GM18505 (cell line): ENCODE results near the gene KIAA0930.

Experiments
- ATAC-seq: cut with Tn5 transposase; IDR thresholded peaks from one replicate; pipeline ENCODE4 v1.9.1; 2021; ENCODE audit not compliant: unreplicated experiment
- POLR2A ChIP-seq: IDR thresholded peaks from 4 replicates; pipeline ENCODE4 v1.6.1; 2011; ENCODE audit warnings: borderline replicate concordance; ENCODE audit not compliant: insufficient read depth, insufficient read length; ENCODE audit errors: extremely low read depth

KIAA0930 gene

GRCh38 chr22:45225732-45226502 is 14.8 kb downstream of the KIAA0930 start:
- no peak for TF ChIP-seq POLR2A
- ATAC-seq = no peak

- no peak for ATAC-seq
- TF ChIP-seq POLR2A = no peak
Measured at GRCh38 chr22:45224988-45225731, 15.5 kb downstream of the KIAA0930 start.

GRCh38 chr22:45224331-45224730 is 16.4 kb downstream of the KIAA0930 start:
- no peak for TF ChIP-seq POLR2A
- ATAC-seq = no peak

GRCh38 chr22:45223304-45224117 is 17.2 kb downstream of the KIAA0930 start:
- no peak for ATAC-seq
- TF ChIP-seq POLR2A = no peak

DNA sequence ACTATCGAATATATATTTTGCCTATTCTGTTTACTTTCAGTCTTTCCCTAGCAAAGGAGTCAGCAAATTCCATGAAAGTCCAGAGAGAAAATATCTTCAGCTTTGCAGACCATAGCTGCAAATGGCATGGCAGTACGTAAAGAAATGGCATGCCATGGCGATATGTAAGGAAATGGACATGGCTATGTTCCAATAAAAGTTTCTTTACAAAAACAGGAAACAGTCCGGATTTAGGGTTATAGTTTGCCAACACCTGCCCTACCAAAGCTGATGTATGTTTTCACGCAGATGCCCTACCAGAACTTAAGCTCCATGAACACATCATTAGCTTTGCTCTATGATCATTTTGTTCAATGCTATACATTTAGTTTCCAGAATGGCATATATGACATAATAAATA is 19.5 kb downstream of the KIAA0930 start:
- TF ChIP-seq POLR2A = no peak
- no peak for ATAC-seq

GRCh38 chr22:45218976-45219375 is 21.7 kb downstream of the KIAA0930 start:
- TF ChIP-seq POLR2A = no peak
- ATAC-seq = no peak

DNA sequence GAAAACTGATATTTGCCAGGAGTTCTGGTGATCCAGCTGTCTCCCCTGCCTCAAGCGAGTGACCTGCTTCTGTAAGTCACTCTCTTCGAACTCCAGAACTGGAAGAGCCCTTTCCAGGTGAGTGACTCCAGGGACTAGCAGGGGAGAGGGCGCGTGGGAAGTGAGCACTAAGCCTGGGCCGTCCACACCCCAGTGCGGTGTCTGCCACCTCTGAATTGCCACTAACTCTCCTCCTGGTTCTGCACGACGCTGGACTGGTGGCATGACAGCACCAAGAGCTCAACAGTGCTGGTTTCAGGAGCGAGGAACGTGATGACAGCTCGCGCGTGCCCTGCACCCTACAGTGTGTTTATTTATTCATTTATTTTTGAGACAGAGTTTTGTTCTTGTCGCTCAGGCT is 22.9 kb downstream of the KIAA0930 start:
- no peak for ATAC-seq
- no peak for TF ChIP-seq POLR2A

- no peak for TF ChIP-seq POLR2A
- no peak for ATAC-seq
Measured at GRCh38 chr22:45217345-45217744, 23.3 kb downstream of the KIAA0930 start.

GRCh38 chr22:45216133-45217003 is 24.3 kb downstream of the KIAA0930 start:
- no peak for ATAC-seq
- no peak for TF ChIP-seq POLR2A

DNA sequence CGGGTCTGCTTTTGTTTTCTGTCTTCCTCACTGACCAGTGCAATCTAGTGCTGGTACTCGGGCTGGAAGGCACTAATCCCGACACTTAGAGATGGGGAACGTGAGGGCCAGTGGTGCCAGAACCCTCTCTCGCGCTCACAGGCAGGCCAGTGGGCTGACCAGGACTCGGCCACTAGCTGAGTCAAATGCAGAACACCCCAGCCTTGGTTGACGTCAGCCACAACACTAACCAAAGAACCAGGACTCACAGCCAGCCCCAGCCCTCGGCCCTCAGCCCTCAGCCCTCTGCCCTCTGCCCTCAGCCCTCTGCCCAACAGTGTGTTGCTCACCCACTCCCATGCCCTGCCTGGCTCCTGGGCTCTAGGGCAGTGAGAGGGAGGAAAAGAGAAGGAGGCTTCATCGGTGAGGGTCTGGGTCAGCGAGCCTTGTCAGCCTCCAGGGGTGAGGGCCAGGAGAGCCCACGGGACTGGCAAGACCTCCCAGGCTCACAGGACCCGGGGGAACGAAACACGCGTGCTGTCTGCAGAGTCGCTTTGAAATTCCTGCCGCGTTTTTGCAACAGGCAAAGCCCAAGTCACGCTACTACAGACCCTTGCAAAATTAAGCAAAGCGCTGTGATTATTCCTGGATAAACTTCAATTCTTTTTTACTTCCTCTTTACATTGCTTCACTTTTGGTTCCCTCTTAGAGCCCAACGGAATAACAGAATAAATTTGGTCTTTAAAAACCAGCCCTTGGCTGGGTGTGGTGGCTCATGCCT is 27.5 kb downstream of the KIAA0930 start:
- no peak for TF ChIP-seq POLR2A
- ATAC-seq = no peak

DNA sequence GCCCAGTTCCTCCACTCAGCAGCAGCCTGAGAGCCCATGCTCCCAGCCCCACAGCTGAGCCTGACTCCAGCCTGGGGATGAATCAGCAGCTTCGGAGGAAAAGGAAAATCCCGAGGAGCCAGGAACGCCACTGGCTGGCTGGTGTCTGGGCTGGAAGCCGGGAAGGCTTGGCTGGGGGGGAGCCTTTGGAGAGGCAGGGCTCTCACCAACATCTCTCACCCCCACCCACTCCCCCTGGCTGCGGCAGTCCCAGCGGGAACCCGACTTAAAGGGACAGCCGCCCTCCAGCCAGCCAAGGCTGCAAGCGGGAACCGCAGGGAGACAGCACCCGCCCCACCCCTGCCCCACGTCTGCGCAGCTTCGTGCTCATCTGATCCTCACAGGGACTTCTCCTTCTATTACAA is 28.4 kb downstream of the KIAA0930 start:
- no peak for TF ChIP-seq POLR2A
- ATAC-seq = no peak

DNA sequence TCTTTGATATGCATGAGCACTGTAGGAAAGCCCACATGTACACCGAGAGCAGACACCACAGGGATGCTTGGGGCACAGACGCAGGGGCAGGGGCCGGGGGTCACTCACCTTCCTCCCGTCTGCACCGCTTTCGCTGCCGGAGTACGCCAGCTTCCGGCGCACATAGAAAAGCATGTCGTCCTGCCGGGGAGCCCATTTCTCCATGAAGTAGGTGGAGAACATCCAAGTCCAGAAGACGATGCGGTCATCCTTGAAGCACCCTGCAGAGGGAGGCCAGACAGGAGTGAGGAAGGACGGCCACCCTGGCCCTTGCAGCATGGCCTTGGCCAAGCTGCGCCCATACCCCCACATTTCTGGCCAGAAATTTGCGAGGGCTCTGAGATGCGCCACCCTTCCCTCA is 28.8 kb downstream of the KIAA0930 start:
- no peak for ATAC-seq
- TF ChIP-seq POLR2A = no peak
